GM23338 (cell line): ENCODE results near the gene GJE1.

Experiments used
- EZH2 ChIP-seq: fragments of 200-600 bp; sonication (generic); IDR thresholded peaks from one replicate; pipeline ENCODE4 v1.8.0; 2017; ENCODE audit warnings: antibody characterized with exemption, mild to moderate bottlenecking, low read depth; ENCODE audit not compliant: unreplicated experiment
- JUNB ChIP-seq: IDR thresholded peaks from one replicate; pipeline ENCODE4 v1.6.1; 2016; ENCODE audit warnings: antibody characterized with exemption; ENCODE audit not compliant: unreplicated experiment
- TF ChIP-seq, protein P1 (sequence below), 2 experiments: fragments of 200-600 bp in 1 of 2; sonication (generic) in 1 of 2; conservative IDR thresholded peaks; 2 replicates each; pipeline versions ENCODE4 v1.5.1 to v1.6.1; 2016 to 2017; ENCODE audit warnings: antibody characterized with exemption in 2 of 2, low read depth in 2 of 2, mild to moderate bottlenecking in 2 of 2, moderate library complexity in 1 of 2

DNA sequence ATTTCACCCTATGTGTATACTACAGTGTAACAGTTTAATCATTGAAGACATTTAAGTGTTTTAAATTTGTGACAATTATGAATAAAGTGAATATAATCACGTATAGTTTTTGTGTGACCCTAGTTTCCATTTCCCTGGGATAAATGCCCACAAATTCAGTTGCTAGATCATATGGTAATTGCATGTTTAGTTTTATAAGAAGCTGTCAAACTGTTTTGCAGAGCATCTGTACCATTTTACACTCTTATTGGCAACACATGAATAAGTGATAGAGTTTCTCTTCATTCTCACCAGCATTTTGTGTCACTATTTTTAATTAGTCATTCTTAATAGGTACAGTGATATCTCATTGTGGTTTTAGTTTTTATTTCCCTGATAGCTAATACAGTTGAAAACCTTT, 21.6 kb downstream of the GJE1 start:
- TF ChIP-seq, protein P1, sequence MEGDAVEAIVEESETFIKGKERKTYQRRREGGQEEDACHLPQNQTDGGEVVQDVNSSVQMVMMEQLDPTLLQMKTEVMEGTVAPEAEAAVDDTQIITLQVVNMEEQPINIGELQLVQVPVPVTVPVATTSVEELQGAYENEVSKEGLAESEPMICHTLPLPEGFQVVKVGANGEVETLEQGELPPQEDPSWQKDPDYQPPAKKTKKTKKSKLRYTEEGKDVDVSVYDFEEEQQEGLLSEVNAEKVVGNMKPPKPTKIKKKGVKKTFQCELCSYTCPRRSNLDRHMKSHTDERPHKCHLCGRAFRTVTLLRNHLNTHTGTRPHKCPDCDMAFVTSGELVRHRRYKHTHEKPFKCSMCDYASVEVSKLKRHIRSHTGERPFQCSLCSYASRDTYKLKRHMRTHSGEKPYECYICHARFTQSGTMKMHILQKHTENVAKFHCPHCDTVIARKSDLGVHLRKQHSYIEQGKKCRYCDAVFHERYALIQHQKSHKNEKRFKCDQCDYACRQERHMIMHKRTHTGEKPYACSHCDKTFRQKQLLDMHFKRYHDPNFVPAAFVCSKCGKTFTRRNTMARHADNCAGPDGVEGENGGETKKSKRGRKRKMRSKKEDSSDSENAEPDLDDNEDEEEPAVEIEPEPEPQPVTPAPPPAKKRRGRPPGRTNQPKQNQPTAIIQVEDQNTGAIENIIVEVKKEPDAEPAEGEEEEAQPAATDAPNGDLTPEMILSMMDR (conservative IDR thresholded peaks at IDR 0.05; ENCODE audit: low read depth in 2 of 2), result no peak
- TF ChIP-seq EZH2 (no peak), JUNB (no peak)
